ENCODE results near the gene ZGRF1. TPM values are rescaled to one million over a fixed set of nuclear protein-coding genes. Genes with fewer than 3 reads are reported as not detected.

Gene ZGRF1
- total RNA-seq, 4 donors from 2014 or later, result 4.4 to 7.7 (median 6.6) TPM

GRCh38 chr4:112557676-112558411 lies 78.9 kb downstream of the ZGRF1 start:
- no peak for TF ChIP-seq CTCF (IDR thresholded peaks at IDR 0.05; ENCODE audit: low read depth)

DNA sequence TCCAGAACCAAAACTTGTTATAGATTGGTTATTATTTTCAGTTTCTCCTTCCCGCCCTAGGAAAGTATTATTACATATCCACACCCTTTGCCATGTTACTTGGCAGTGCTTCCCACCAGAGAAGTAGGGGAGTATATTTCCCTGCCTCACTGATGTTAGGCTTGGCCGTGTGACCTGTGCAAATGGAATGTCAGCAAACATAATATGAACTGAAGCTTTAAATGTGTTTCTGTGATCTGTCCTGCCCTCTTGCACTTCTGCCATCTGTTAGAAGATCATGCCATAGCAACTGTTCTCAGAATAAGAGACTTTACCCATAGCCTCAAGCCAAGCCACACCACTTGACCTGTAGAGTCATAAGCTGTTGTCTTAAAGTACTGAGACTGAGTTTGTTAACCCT lies 84.0 kb downstream of the ZGRF1 start:
- no peak for TF ChIP-seq CTCF (IDR thresholded peaks at IDR 0.05; ENCODE audit: low read depth)

DNA sequence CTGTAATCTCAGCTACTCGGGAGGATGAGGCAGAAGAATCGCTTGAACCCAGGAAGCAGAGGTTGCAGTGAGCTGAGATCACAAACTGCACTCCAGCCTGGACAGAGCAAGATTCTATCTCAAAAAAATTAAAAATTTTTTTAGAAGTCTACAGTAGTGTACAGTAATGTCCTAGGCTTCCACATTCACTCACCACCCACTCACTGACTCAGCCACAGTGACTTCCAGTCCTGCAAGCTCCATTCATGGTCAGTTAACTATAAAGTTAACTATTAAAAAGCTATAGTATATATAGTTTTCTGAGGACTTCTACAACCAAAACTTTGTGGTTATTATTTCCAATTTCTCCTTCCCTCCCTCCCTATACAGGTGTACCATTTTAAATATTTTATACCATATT lies 86.0 kb downstream of the ZGRF1 start:
- no peak for TF ChIP-seq CTCF (IDR thresholded peaks at IDR 0.05; ENCODE audit: low read depth)

DNA sequence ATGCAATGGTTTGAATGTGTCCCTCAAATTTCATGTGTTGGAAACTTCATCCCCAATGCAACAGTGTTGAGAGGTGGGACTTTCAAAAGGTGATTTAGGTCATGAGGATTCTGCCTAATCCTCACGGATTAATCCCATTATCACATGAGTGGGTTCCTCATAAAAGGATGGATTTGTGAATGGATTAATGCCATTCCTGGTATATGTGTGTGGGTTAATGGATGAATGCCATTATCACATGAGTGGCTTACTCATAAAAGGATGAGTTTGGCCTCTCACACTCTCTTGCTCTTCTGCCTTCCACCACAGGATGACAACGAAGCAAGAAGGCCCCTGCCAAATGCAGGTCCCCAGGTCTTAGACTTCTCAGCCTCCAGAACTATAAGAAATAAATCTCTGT lies 90.2 kb downstream of the ZGRF1 start:
- TF ChIP-seq CTCF (IDR thresholded peaks at IDR 0.05; ENCODE audit: low read depth), result no peak

DNA sequence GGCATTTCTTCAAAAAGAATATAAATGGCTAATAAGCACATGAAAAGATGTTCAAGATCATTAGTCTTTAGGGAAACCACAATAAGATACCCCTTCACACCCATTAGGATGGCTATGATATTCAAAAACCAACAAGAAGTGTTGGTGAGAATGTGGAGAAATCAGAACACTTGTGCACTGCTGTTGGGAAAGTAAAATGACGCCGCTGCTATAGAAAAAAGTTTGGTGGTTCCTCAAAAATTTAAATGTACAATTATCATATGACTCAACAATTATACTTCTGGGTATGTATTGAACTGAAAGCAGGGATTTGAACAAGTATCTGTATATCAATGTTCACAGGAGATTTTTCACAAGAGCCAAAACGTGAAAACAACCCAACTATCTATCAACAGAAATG lies 91.4 kb downstream of the ZGRF1 start:
- TF ChIP-seq CTCF (IDR thresholded peaks at IDR 0.05; ENCODE audit: low read depth), result no peak

DNA sequence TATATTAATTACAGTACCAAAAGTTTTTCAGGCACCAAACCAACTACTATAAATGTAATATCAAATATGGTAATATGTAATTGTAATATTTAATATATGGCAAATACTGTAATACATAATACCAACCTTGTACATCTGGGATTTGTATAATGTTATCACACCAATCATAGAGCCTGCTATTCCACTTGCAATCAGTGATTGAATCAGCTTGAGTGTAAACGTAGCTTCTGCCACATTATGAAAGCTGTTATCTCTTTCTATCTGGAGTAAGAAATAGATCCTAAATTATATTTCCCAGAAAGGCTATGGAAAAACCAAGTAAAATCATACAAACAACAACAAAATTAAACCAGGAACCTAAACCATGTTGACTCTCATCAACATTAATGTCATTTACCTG lies 96.0 kb downstream of the ZGRF1 start:
- TF ChIP-seq CTCF (IDR thresholded peaks at IDR 0.05; ENCODE audit: low read depth), result no peak

DNA sequence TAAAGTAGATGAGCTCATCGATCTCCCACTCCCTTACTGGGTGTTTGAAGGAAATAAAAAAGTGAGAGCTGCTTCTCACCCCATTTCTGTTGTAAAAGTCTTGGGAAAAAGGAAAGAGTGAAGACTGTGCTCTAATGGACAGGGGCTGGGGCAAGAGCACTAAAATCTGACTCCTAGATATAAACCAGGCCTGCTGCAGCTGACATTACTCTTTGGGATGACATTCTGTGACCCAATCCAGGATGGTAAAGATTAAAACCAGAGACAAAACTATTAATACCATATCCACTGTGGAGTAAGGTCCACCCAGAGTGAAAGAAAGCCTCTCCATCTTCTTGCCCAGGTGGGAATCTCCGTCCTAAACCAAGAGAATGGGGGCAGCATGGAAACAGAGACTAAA lies 100.6 kb downstream of the ZGRF1 start:
- TF ChIP-seq CTCF (IDR thresholded peaks at IDR 0.05; ENCODE audit: low read depth), result no peak

Measured in subcutaneous adipose tissue (tissue), 4 donors.